Measurements from ENCODE around the gene GMDS. TPM values are rescaled to one million over a fixed set of nuclear protein-coding genes. Genes with fewer than 3 reads are reported as not detected.

GMDS gene
- total RNA-seq, 4 donors from 2014 or later: 3.4 to 7.2 (median 4.6) TPM

DNA sequence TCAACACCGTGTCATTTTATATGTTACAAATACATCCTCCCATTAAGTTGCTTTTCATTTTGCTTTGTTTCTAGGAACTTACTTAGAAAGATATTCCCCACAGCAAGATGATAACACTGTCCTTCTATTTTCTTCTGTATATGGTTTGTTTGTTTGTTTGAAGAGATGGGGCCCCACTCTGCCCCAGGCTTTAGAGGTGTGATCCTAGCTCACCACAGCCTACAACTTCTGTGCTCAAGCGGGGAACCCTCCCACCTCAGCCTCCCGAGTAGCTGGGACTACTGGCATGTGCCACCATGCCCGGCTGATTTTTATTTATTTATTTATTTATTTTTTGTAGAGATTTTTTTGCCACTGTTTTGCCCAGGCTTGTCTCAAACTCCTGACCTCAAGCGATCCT is 14.2 kb upstream of the GMDS start:
- Histone ChIP-seq H3K4me1 (no peaks in the 10 kb centered on the region), H3K27ac (no peak overlapping the region), H3K36me3 (no peaks in the 10 kb centered on the region), H3K27me3 (no peaks in the 10 kb centered on the region), H3K9me3 (no peaks in the 10 kb centered on the region), H3K4me3 (no peak overlapping the region)
- TF ChIP-seq, protein P1, sequence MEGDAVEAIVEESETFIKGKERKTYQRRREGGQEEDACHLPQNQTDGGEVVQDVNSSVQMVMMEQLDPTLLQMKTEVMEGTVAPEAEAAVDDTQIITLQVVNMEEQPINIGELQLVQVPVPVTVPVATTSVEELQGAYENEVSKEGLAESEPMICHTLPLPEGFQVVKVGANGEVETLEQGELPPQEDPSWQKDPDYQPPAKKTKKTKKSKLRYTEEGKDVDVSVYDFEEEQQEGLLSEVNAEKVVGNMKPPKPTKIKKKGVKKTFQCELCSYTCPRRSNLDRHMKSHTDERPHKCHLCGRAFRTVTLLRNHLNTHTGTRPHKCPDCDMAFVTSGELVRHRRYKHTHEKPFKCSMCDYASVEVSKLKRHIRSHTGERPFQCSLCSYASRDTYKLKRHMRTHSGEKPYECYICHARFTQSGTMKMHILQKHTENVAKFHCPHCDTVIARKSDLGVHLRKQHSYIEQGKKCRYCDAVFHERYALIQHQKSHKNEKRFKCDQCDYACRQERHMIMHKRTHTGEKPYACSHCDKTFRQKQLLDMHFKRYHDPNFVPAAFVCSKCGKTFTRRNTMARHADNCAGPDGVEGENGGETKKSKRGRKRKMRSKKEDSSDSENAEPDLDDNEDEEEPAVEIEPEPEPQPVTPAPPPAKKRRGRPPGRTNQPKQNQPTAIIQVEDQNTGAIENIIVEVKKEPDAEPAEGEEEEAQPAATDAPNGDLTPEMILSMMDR (IDR thresholded peaks at IDR 0.05 in 4 of 5, conservative IDR thresholded peaks at IDR 0.05 in 1 of 5): no peak
- TF ChIP-seq POLR2A (IDR thresholded peaks at IDR 0.05): no peak
- DNase-seq (no peak), ATAC-seq (no peak)
- intact Hi-C loops (cut with DNase I; ENCODE audit: low total_unique reads): no loop called here
- in situ Hi-C loops (cut with MboI; ENCODE audit: low sequenced_read_pairs in 4 of 4): no loop called here

DNA sequence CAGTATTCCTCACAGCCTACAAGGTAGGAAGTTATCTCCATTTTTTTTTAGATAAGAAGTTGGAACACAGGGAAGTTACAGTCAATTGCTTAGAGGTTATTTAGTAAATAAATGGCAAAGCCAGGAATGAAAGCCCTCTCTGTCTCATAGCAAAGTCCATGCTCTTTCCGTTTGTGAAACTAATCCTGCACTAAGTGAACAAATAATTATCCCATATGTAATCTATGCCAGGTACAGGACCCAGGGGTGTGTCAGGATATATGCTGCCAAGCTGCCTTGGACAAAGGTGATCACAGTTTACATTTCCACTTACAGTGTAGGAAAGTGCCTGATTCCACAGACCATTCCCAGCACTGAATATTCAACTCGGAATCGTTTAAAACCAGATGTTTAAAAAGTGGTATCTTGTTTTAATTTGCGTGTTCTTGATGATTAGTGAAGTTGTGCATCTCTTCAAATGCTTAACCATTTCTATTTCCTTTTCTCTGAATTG is 13.6 kb upstream of the GMDS start:
- no peak for ATAC-seq
- no peaks in the 10 kb centered on the region for H3K4me1 ChIP-seq
- TF ChIP-seq POLR2A (IDR thresholded peaks at IDR 0.05): no peak
- TF ChIP-seq, protein P1 (IDR thresholded peaks at IDR 0.05 in 4 of 5, conservative IDR thresholded peaks at IDR 0.05 in 1 of 5): no peak
- no peak overlapping the region for H3K4me3 ChIP-seq
- in situ Hi-C loops (cut with MboI; ENCODE audit: low sequenced_read_pairs in 4 of 4) (no loop called here), intact Hi-C loops (cut with DNase I; ENCODE audit: low total_unique reads) (no loop called here)
- no peak for DNase-seq
- no peaks in the 10 kb centered on the region for H3K9me3 ChIP-seq
- H3K27me3 ChIP-seq: no peaks in the 10 kb centered on the region
- no peaks in the 10 kb centered on the region for H3K36me3 ChIP-seq
- H3K27ac ChIP-seq: no peak overlapping the region

DNA sequence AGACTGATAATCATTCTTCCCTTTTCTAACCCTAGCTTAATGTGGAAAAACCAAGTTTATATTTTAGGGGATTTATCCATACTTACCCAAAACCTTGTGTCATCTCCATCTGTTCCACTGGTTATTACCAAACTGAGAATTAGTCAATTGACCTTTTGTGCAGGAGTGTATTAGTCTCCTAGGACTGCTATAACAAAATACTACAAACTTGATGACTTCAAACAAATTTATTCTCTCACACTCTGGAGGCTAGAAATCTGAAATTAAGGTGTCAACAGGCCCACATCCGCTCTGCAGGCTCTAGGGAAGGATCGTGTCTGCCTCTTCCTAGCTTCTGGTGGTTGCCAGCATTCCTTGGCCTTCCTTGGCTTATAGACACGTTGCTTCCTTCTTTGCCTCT is 12.7 kb upstream of the GMDS start:
- no peak overlapping the region for H3K27ac ChIP-seq
- DNase-seq (no peak), ATAC-seq (no peak)
- in situ Hi-C loops (cut with MboI; ENCODE audit: low sequenced_read_pairs in 4 of 4): no loop called here
- H3K4me1 ChIP-seq: no peaks in the 10 kb centered on the region
- H3K36me3 ChIP-seq: peaks cover 0 to 8% of the 10 kb centered on the region in 2 donors
- no peak for TF ChIP-seq POLR2A (IDR thresholded peaks at IDR 0.05)
- TF ChIP-seq, protein P1 (IDR thresholded peaks at IDR 0.05 in 4 of 5, conservative IDR thresholded peaks at IDR 0.05 in 1 of 5): no peak
- H3K27me3 ChIP-seq: no peaks in the 10 kb centered on the region
- H3K9me3 ChIP-seq: no peaks in the 10 kb centered on the region
- intact Hi-C loops (cut with DNase I; ENCODE audit: low total_unique reads): no loop called here
- no peak overlapping the region for H3K4me3 ChIP-seq

DNA sequence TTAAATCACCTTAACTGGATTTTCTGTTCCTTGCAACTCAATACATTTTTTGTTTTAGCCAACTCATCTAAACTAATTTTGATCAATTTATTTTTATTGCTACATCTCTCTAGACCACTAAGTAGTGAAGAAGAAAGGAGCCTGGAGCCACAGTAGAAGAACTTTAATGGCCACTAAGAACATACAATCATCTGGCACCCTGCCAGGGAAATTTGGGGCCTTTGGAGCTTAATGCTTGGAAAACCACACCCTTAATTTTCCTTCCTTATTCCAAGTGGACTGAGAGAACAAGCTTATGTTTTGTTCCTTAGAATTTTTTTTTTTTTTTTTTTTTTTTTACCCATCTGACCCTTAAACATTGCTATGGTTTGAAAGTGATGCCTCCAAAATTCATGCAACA is 12.0 kb upstream of the GMDS start:
- Histone ChIP-seq H3K27me3 (no peaks in the 10 kb centered on the region), H3K4me3 (no peak overlapping the region), H3K27ac (no peak overlapping the region), H3K36me3 (peaks cover 0 to 14% of the 10 kb centered on the region in 2 donors), H3K9me3 (no peaks in the 10 kb centered on the region), H3K4me1 (no peaks in the 10 kb centered on the region)
- TF ChIP-seq, protein P1 (IDR thresholded peaks at IDR 0.05 in 4 of 5, conservative IDR thresholded peaks at IDR 0.05 in 1 of 5): no peak
- no peak for TF ChIP-seq POLR2A (IDR thresholded peaks at IDR 0.05)
- no peak for DNase-seq
- intact Hi-C loops (cut with DNase I; ENCODE audit: low total_unique reads) (no loop called here), in situ Hi-C loops (cut with MboI; ENCODE audit: low sequenced_read_pairs in 4 of 4) (no loop called here)
- no peak for ATAC-seq

DNA sequence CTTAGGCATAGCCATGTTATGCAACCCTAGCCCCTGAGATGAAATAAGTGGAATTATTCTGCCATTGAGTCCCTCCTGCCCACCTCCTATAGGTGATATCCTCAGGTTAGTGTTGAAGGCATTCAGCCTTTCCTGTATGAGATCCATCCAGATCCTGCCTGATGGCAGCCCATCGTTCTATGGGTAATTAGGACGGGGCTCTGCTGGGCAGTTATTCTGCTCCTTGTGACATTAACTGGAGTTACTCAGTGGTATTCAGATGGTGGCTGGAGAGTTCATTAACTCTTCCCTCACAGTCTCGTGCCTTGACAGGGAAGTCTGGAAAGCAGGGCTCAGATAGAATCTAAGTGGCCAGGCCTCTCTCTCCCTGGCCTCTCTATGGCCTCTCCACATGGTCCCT is 9.3 kb upstream of the GMDS start:
- intact Hi-C loops (cut with DNase I; ENCODE audit: low total_unique reads) (no loop called here), in situ Hi-C loops (cut with MboI; ENCODE audit: low sequenced_read_pairs in 4 of 4) (no loop called here)
- H3K27me3 ChIP-seq: no peaks in the 10 kb centered on the region
- no peaks in the 10 kb centered on the region for H3K9me3 ChIP-seq
- peaks cover 0 to 22% of the 10 kb centered on the region in 2 donors for H3K36me3 ChIP-seq
- ATAC-seq: no peak
- H3K4me3 ChIP-seq: no peak overlapping the region
- no peak for TF ChIP-seq POLR2A (IDR thresholded peaks at IDR 0.05)
- TF ChIP-seq, protein P1 (IDR thresholded peaks at IDR 0.05 in 4 of 5, conservative IDR thresholded peaks at IDR 0.05 in 1 of 5): no peak
- H3K27ac ChIP-seq: no peak overlapping the region
- no peak for DNase-seq
- no peaks in the 10 kb centered on the region for H3K4me1 ChIP-seq

All from gastrocnemius medialis (tissue), 4 donors.